Measurements from ENCODE around the gene KIF13A.
A peak's percentile ranks its signal among the peaks of the same experiment; 100 is the strongest.
"Not testable (repeated sequence)": the region's sequence is repeated elsewhere in the genome, so short reads cannot be mapped to it uniquely, and the experiment has no call there.

KIF13A gene

GRCh38 chr6:17845598-17845997, 141.8 kb downstream of the KIF13A start:
- peaks cover 18% of the 10 kb centered on the region for H3K36me3 ChIP-seq (ENCODE audit: control insufficient read depth, insufficient read depth, low read length)
- H3K27ac ChIP-seq (ENCODE audit: low read depth, low read length, severe bottlenecking) = no peak overlapping the region
- H3K4me1 ChIP-seq (ENCODE audit: control insufficient read depth, insufficient read depth, low read length, poor library complexity, severe bottlenecking) = peaks cover 3% of the 10 kb centered on the region
- no peak overlapping the region for H3K4me3 ChIP-seq (ENCODE audit: extremely low read depth, insufficient read depth, low read length, poor library complexity, severe bottlenecking)
- WGBS, 2 experiments (ENCODE audit: insufficient coverage in 2 of 2) = 80 to 100% methylated on average over 2 of the region's 4 CpGs
- H3K9me3 ChIP-seq (ENCODE audit: control insufficient read depth, low read length) = no peaks in the 10 kb centered on the region

- not testable (repeated sequence) for H3K27ac ChIP-seq (ENCODE audit: low read depth, low read length, severe bottlenecking); H3K4me1 ChIP-seq (ENCODE audit: control insufficient read depth, insufficient read depth, low read length, poor library complexity, severe bottlenecking); H3K4me3 ChIP-seq (ENCODE audit: extremely low read depth, insufficient read depth, low read length, poor library complexity, severe bottlenecking); H3K9me3 ChIP-seq (ENCODE audit: control insufficient read depth, low read length)
- 79% methylated on average over 2 of the region's 7 CpGs; no CpG with 5 or more reads in 1 of the 2 experiments for WGBS, 2 experiments (ENCODE audit: insufficient coverage in 2 of 2)
- H3K36me3 ChIP-seq (ENCODE audit: control insufficient read depth, insufficient read depth, low read length) = peaks cover 14% of the 10 kb centered on the region
Measured at GRCh38 chr6:17844967-17845366, 142.5 kb downstream of the KIF13A start.

GRCh38 chr6:17842934-17843821, 144.3 kb downstream of the KIF13A start:
- 94% methylated on average over 6 to 8 of the region's 8 CpGs for WGBS, 2 experiments (ENCODE audit: insufficient coverage in 2 of 2)

GRCh38 chr6:17842014-17842776, 145.2 kb downstream of the KIF13A start:
- H3K27ac ChIP-seq (ENCODE audit: low read depth, low read length, severe bottlenecking) = no peak overlapping the region

More at GRCh38 chr6:17842934-17843821, 144.3 kb downstream of the KIF13A start:
- no peaks in the 10 kb centered on the region for H3K9me3 ChIP-seq (ENCODE audit: control insufficient read depth, low read length)
- H3K4me1 ChIP-seq (ENCODE audit: control insufficient read depth, insufficient read depth, low read length, poor library complexity, severe bottlenecking) = peaks cover 3% of the 10 kb centered on the region
- no peak overlapping the region for H3K27ac ChIP-seq (ENCODE audit: low read depth, low read length, severe bottlenecking)
- no peak overlapping the region for H3K4me3 ChIP-seq (ENCODE audit: extremely low read depth, insufficient read depth, low read length, poor library complexity, severe bottlenecking)
- peaks cover 5% of the 10 kb centered on the region for H3K36me3 ChIP-seq (ENCODE audit: control insufficient read depth, insufficient read depth, low read length)

GRCh38 chr6:17839513-17840223, 147.8 kb downstream of the KIF13A start:
- H3K27ac ChIP-seq (ENCODE audit: low read depth, low read length, severe bottlenecking) = no peak overlapping the region
- 86 to 98% methylated on average over 6 of the region's 9 CpGs for WGBS, 2 experiments (ENCODE audit: insufficient coverage in 2 of 2)
- H3K9me3 ChIP-seq (ENCODE audit: control insufficient read depth, low read length) = no peaks in the 10 kb centered on the region
- peaks cover 14% of the 10 kb centered on the region for H3K36me3 ChIP-seq (ENCODE audit: control insufficient read depth, insufficient read depth, low read length)
- H3K4me1 ChIP-seq (ENCODE audit: control insufficient read depth, insufficient read depth, low read length, poor library complexity, severe bottlenecking) = no peaks in the 10 kb centered on the region
- H3K4me3 ChIP-seq (ENCODE audit: extremely low read depth, insufficient read depth, low read length, poor library complexity, severe bottlenecking) = no peak overlapping the region

More at GRCh38 chr6:17842014-17842776, 145.2 kb downstream of the KIF13A start:
- 100% methylated on average over 1 of the region's 3 CpGs for WGBS, 2 experiments (ENCODE audit: insufficient coverage in 2 of 2)
- Histone ChIP-seq H3K4me3 (ENCODE audit: extremely low read depth, insufficient read depth, low read length, poor library complexity, severe bottlenecking) (no peak overlapping the region), H3K36me3 (ENCODE audit: control insufficient read depth, insufficient read depth, low read length) (peaks cover 4% of the 10 kb centered on the region), H3K4me1 (ENCODE audit: control insufficient read depth, insufficient read depth, low read length, poor library complexity, severe bottlenecking) (peaks cover 2% of the 10 kb centered on the region), H3K9me3 (ENCODE audit: control insufficient read depth, low read length) (no peaks in the 10 kb centered on the region)

GRCh38 chr6:17836293-17836692, 151.1 kb downstream of the KIF13A start:
- Histone ChIP-seq H3K36me3 (ENCODE audit: control insufficient read depth, insufficient read depth, low read length) (peaks cover 14% of the 10 kb centered on the region), H3K27ac (ENCODE audit: low read depth, low read length, severe bottlenecking) (no peak overlapping the region), H3K4me1 (ENCODE audit: control insufficient read depth, insufficient read depth, low read length, poor library complexity, severe bottlenecking) (no peaks in the 10 kb centered on the region), H3K9me3 (ENCODE audit: control insufficient read depth, low read length) (no peaks in the 10 kb centered on the region), H3K4me3 (ENCODE audit: extremely low read depth, insufficient read depth, low read length, poor library complexity, severe bottlenecking) (no peak overlapping the region)
- 67 to 100% methylated on average over 1 of the region's 2 CpGs for WGBS, 2 experiments (ENCODE audit: insufficient coverage in 2 of 2)

GRCh38 chr6:17835784-17836183, 151.7 kb downstream of the KIF13A start:
- H3K27ac ChIP-seq (ENCODE audit: low read depth, low read length, severe bottlenecking) = no peak overlapping the region

GRCh38 chr6:17831135-17831534, 156.3 kb downstream of the KIF13A start:
- WGBS, 2 experiments (ENCODE audit: insufficient coverage in 2 of 2) = 75 to 86% methylated on average over 2 to 4 of the region's 4 CpGs
- Histone ChIP-seq H3K4me3 (ENCODE audit: extremely low read depth, insufficient read depth, low read length, poor library complexity, severe bottlenecking) (no peak overlapping the region), H3K36me3 (ENCODE audit: control insufficient read depth, insufficient read depth, low read length) (peaks cover 36% of the 10 kb centered on the region), H3K4me1 (ENCODE audit: control insufficient read depth, insufficient read depth, low read length, poor library complexity, severe bottlenecking) (no peaks in the 10 kb centered on the region), H3K9me3 (ENCODE audit: control insufficient read depth, low read length) (no peaks in the 10 kb centered on the region), H3K27ac (ENCODE audit: low read depth, low read length, severe bottlenecking) (peak overlapping the region; percentile 76)

More at GRCh38 chr6:17835784-17836183, 151.7 kb downstream of the KIF13A start:
- no peaks in the 10 kb centered on the region for H3K9me3 ChIP-seq (ENCODE audit: control insufficient read depth, low read length)
- H3K36me3 ChIP-seq (ENCODE audit: control insufficient read depth, insufficient read depth, low read length) = peaks cover 14% of the 10 kb centered on the region
- no peak overlapping the region for H3K4me3 ChIP-seq (ENCODE audit: extremely low read depth, insufficient read depth, low read length, poor library complexity, severe bottlenecking)
- no peaks in the 10 kb centered on the region for H3K4me1 ChIP-seq (ENCODE audit: control insufficient read depth, insufficient read depth, low read length, poor library complexity, severe bottlenecking)

GRCh38 chr6:17829905-17830304, 157.5 kb downstream of the KIF13A start:
- whole genome bisulfite sequencing, 2 experiments (ENCODE audit: insufficient coverage in 2 of 2) = 100% methylated on average over 1 of the region's 3 CpGs
- H3K36me3 ChIP-seq (ENCODE audit: control insufficient read depth, insufficient read depth, low read length) = peaks cover 49% of the 10 kb centered on the region

GRCh38 chr6:17828149-17828548, 159.3 kb downstream of the KIF13A start:
- H3K4me1 ChIP-seq (ENCODE audit: control insufficient read depth, insufficient read depth, low read length, poor library complexity, severe bottlenecking) = no peaks in the 10 kb centered on the region
- 100% methylated on average over 1 of the region's 5 CpGs; no CpG with 5 or more reads in 1 of the 2 experiments for WGBS, 2 experiments (ENCODE audit: insufficient coverage in 2 of 2)
- peaks cover 58% of the 10 kb centered on the region for H3K36me3 ChIP-seq (ENCODE audit: control insufficient read depth, insufficient read depth, low read length)
- H3K4me3 ChIP-seq (ENCODE audit: extremely low read depth, insufficient read depth, low read length, poor library complexity, severe bottlenecking) = no peak overlapping the region
- H3K27ac ChIP-seq (ENCODE audit: low read depth, low read length, severe bottlenecking) = no peak overlapping the region
- H3K9me3 ChIP-seq (ENCODE audit: control insufficient read depth, low read length) = no peaks in the 10 kb centered on the region

More at GRCh38 chr6:17829905-17830304, 157.5 kb downstream of the KIF13A start:
- no peaks in the 10 kb centered on the region for H3K9me3 ChIP-seq (ENCODE audit: control insufficient read depth, low read length)
- no peaks in the 10 kb centered on the region for H3K4me1 ChIP-seq (ENCODE audit: control insufficient read depth, insufficient read depth, low read length, poor library complexity, severe bottlenecking)
- H3K4me3 ChIP-seq (ENCODE audit: extremely low read depth, insufficient read depth, low read length, poor library complexity, severe bottlenecking) = no peak overlapping the region
- no peak overlapping the region for H3K27ac ChIP-seq (ENCODE audit: low read depth, low read length, severe bottlenecking)

All from mesodermal cell (in vitro differentiated cells).